Measurements from ENCODE around the gene HPS4. TPM values are rescaled to one million over a fixed set of nuclear protein-coding genes. Genes with fewer than 3 reads are reported as not detected.

The HPS4 gene
- total and polyA plus RNA-seq, 2 of the 8 experiments (the other 6 are each of a cell fraction or from before 2014, with no cell fraction given), result 28.0 to 35.2 TPM

DNA sequence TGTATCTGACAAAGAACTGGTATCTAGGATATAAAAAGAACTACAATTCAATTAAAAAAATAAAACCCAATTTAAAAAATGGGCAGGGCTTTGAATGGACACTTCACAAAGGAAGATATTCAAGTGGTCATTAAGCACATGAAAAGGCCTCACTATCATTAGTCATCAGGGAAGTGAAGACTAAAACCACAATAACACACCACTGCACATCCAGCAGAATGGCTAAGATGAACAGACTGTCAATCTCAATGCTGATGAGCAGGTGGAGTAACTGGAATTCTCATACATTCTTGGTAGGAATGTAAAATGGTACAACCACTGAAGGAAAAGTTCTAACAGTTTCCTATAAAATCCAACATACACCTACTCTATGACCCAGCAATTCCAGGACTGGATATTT is 8.9 kb downstream of the HPS4 start:
- no peak overlapping the region for H3K18ac ChIP-seq (ENCODE audit: extremely low read depth, low read length)
- H3K79me2 ChIP-seq (ENCODE audit: control insufficient read depth in 1 of 2, insufficient read depth in 2 of 2, low read length in 2 of 2), result peaks cover 0 to 8% of the 10 kb centered on the region in 2 experiments; a peak in 1 of 4 replicates
- H2BK15ac ChIP-seq (ENCODE audit: low read length), result no peak overlapping the region
- H3K4me3 ChIP-seq (ENCODE audit: extremely low read depth in 1 of 4, insufficient read depth in 2 of 4, low read depth in 3 of 4, low read length in 4 of 4), result no peak overlapping the region
- no peak overlapping the region for H3K4me2 ChIP-seq (ENCODE audit: insufficient read depth in 1 of 2, low read depth in 2 of 2, low read length in 2 of 2)
- H3K56ac ChIP-seq (replicated peaks; ENCODE audit: insufficient read length, low read depth, low read length), result no peak overlapping the region
- no peak overlapping the region for H2BK120ac ChIP-seq (replicated peaks; ENCODE audit: low read depth, low read length)
- H3K14ac ChIP-seq (ENCODE audit: insufficient read length), result no peak overlapping the region
- POLR2A ChIA-PET (ENCODE audit: partially characterized antibody), result interaction anchor here (0.7 to 1.3 kb wide), 3 partner anchors 9 to 289 kb away, joined by 3 to 10 read pairs (median 4); partner anchors contain the start of genes HPS4 and SRRD
- no peak overlapping the region for H4K5ac ChIP-seq (ENCODE audit: insufficient read length, low read depth, low read length)
- H3K4me1 ChIP-seq (replicated peaks in 1 of 4; ENCODE audit: control insufficient read depth in 3 of 4, insufficient read depth in 4 of 4, low read length in 3 of 4), result no peaks in the 10 kb centered on the region
- H3K36me3 ChIP-seq (ENCODE audit: control insufficient read depth in 2 of 4, insufficient read depth in 4 of 4, low read length in 3 of 4), result peaks cover 16 to 60% (median 50%) of the 10 kb centered on the region in 4 experiments; a peak in 7 of 8 replicates
- FAIRE-seq (no peak), DNase-seq (ENCODE audit: low read depth in 1 of 2, low spot score in 2 of 2) (no peak)
- H3K27me3 ChIP-seq (replicated peaks in 1 of 4; ENCODE audit: control insufficient read depth in 3 of 4, extremely low read depth in 1 of 4, insufficient read depth in 3 of 4, low read length in 3 of 4), result no peaks in the 10 kb centered on the region
- no peaks in the 10 kb centered on the region for H3K79me1 ChIP-seq (ENCODE audit: low read depth, low read length)
- no peak overlapping the region for H4K8ac ChIP-seq (ENCODE audit: extremely low read depth, insufficient read depth, low read length)
- H2BK5ac ChIP-seq (ENCODE audit: low read depth, low read length), result no peak overlapping the region
- CTCF ChIA-PET (ENCODE audit: partially characterized antibody), result interaction anchor here (0.8 to 1.3 kb wide), 2 partner anchors 15 to 58 kb away, joined by 3 to 5 read pairs; no protein-coding TSS in a partner anchor
- H2AK5ac ChIP-seq (ENCODE audit: low read depth, low read length), result no peak overlapping the region
- H2BK12ac ChIP-seq (ENCODE audit: low read depth, low read length), result no peak overlapping the region
- no peak overlapping the region for H3K27ac ChIP-seq (ENCODE audit: low read depth, low read length)
- H2AFZ ChIP-seq (ENCODE audit: low read length), result no peak overlapping the region
- no peaks in the 10 kb centered on the region; the same call in 1 of the 2 replicates for H3K23me2 ChIP-seq (ENCODE audit: low read depth, low read length)
- H3K9ac ChIP-seq (replicated peaks in 1 of 4; ENCODE audit: extremely low read depth in 1 of 4, low read depth in 3 of 4, low read length in 3 of 4), result no peak overlapping the region
- H3K9me3 ChIP-seq (ENCODE audit: insufficient read depth in 2 of 2, low read depth in 1 of 2, low read length in 1 of 2), result no peaks in the 10 kb centered on the region
- no peak overlapping the region for H3K4ac ChIP-seq (replicated peaks; ENCODE audit: insufficient read length, low read depth, low read length)
- H4K20me1 ChIP-seq (replicated peaks in 1 of 2; ENCODE audit: control insufficient read depth in 1 of 2, insufficient read depth in 2 of 2, low read length in 2 of 2), result peaks cover 2 to 3% of the 10 kb centered on the region in 2 experiments
- H3K23ac ChIP-seq (ENCODE audit: insufficient read length), result no peak overlapping the region
- H4K91ac ChIP-seq (replicated peaks; ENCODE audit: insufficient read length, low read length), result no peak overlapping the region
- no peak overlapping the region for H2BK20ac ChIP-seq (ENCODE audit: low read length)
- no peak for TF ChIP-seq SUZ12 (IDR thresholded peaks at IDR 0.05; ENCODE audit: low read length)

All from H1 (cell line).